Measurements from ENCODE around the gene FAM222B. TPM values are rescaled to one million over a fixed set of nuclear protein-coding genes. Genes with fewer than 3 reads are reported as not detected.

The FAM222B gene
- total RNA-seq, 3 donors from 2014 or later = 9.7 to 12.0 (median 10.5) TPM

DNA sequence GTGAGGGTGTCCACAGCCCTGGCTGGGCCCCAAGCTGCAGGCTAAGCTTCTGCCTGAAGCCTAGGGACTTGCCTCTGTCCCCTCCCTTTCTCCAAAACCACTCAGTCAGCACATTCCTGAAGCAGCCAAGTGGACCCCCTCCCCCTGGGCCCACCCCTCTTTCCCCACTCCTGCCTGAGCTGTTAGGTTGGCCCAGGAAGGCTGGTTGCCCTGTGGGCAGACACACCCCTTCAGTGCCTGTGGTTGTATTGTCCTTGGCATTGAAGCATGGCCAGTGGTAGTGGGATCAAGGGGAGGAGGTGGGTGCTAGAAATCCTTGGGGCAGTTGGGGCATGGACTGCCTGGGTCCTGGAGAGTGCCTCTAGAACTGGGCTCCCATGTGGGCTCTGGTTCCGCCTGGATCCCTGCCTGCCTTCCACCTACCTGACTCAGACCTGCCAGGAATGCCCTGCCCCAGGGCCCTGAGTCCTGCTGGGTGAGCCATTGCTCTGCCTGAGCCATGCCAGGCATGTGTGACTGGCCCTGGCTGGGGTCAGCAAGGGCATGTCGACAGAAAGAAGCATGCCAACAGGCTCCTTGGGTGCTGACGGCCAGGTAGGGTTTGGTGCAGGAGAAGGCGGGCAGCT lies 96.7 kb downstream of the FAM222B start:
- Histone ChIP-seq H3K27me3 (no peaks in the 10 kb centered on the region), H3K4me1 (peaks cover 16 to 27% of the 10 kb centered on the region in 2 donors), H3K27ac (peak overlapping the region; percentile 99 to 100), H3K36me3 (no peaks in the 10 kb centered on the region), H3K9me3 (no peaks in the 10 kb centered on the region), H3K4me3 (peak overlapping the region; percentile 55 to 99 (median 90))
- peak; percentile 92 for DNase-seq (ENCODE audit: low spot score in 2 of 2)
- TF ChIP-seq POLR2A (IDR thresholded peaks at IDR 0.05) (no peak), POLR2AphosphoS5 (IDR thresholded peaks at IDR 0.05) (peak; percentile 21 to 79 (median 31))
- TF ChIP-seq, protein P1, sequence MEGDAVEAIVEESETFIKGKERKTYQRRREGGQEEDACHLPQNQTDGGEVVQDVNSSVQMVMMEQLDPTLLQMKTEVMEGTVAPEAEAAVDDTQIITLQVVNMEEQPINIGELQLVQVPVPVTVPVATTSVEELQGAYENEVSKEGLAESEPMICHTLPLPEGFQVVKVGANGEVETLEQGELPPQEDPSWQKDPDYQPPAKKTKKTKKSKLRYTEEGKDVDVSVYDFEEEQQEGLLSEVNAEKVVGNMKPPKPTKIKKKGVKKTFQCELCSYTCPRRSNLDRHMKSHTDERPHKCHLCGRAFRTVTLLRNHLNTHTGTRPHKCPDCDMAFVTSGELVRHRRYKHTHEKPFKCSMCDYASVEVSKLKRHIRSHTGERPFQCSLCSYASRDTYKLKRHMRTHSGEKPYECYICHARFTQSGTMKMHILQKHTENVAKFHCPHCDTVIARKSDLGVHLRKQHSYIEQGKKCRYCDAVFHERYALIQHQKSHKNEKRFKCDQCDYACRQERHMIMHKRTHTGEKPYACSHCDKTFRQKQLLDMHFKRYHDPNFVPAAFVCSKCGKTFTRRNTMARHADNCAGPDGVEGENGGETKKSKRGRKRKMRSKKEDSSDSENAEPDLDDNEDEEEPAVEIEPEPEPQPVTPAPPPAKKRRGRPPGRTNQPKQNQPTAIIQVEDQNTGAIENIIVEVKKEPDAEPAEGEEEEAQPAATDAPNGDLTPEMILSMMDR (IDR thresholded peaks at IDR 0.05) = no peak
- intact Hi-C loops (cut with DNase I; ENCODE audit: low total_unique reads) = loop anchor here (10.0 kb wide), 1 partner anchor 159 kb away; the partner anchor contains the start of gene DHRS13

DNA sequence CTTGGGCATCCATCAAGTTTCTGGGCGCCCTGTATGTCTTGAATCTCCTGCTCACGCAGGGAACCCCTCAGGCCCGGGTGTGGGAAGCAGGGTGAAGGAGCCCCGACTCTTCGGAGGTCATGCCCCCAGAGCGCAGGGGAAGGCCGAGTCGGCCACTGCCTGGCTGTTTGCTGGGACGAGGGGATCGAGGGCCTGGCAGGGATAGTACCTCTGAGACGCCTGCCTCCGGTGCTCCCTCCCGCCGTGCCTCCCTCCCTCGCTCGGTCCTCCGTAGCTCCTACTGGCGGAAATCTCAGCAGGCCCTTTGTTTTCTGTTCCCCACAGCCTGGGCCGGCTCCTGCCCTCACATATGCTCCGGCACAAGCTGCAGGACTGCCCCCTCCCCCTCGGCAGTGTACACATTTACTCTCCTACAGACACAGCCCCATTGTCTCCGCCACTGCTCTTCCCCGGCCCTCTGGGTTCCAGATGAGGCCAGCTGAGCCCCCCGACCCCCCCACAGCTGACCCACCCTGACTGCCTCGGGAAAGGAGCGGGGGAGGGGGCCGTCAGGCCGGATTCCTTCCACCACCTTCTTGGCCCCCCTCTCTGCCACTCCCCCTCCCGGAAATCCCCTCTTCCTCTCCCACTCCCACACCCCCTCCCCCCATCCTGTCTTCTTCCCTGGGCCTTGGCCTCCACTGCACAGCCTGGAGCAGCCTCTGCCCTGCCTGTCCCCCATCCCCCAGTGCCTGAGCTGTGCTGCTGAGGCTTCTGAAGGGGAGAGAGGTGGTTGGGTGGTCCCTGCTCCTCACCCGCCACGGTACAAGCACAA lies 97.4 kb downstream of the FAM222B start:
- intact Hi-C loops (cut with DNase I; ENCODE audit: low total_unique reads) = loop anchor here (10.0 kb wide), 1 partner anchor 160 kb away; the partner anchor contains the start of gene DHRS13
- Histone ChIP-seq H3K9me3 (no peaks in the 10 kb centered on the region), H3K4me3 (peak overlapping the region; percentile 55 to 99 (median 90)), H3K27ac (peak overlapping the region; percentile 99 to 100), H3K4me1 (peaks cover 11 to 27% of the 10 kb centered on the region in 2 donors), H3K27me3 (no peaks in the 10 kb centered on the region), H3K36me3 (no peaks in the 10 kb centered on the region)
- DNase-seq (ENCODE audit: low spot score in 2 of 2) = peak; percentile 78 to 80
- peak; percentile 9 to 39 (median 13) for TF ChIP-seq POLR2AphosphoS5 (IDR thresholded peaks at IDR 0.05)
- TF ChIP-seq, protein P1 (IDR thresholded peaks at IDR 0.05) = no peak

DNA sequence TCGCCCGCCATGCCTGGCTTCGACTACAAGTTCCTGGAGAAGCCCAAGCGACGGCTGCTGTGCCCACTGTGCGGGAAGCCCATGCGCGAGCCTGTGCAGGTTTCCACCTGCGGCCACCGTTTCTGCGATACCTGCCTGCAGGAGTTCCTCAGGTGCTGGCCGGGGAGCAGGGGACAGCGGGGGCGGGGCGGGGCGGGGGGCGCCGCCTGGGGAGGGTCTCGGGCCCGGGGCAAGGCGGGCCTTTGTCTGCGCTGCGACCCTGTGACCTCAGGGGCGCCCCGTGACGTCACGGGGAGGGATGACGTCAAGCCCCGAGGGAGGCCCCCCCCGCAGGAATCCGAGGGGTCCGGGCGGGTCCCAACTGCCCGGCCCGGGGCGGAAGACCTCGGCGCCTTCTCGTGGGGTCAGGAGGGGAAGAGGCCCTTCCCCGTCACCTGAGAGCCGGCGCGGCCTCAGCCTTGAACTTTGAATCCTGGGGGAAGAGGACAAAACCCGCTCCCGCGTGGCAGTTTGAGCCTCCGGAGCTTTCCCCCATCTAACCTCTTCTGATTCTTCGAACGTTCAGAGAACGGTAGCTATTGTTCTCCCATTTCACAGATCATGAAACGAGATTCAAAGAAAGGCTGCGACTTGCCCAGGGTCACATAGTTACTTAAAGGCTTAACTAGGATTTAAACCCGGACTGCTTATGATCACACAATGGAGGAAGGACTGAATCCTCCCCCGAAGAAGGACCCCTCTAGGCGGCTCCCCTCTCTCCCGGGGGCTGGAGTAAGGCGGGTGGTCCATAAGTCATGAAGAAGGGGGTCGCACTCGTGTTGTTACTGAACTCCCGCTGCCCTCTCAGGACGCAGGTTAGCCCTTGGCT lies 98.3 kb downstream of the FAM222B start:
- Histone ChIP-seq H3K4me1 (peaks cover 10 to 21% of the 10 kb centered on the region in 2 donors), H3K4me3 (peak overlapping the region; percentile 55 to 99 (median 90)), H3K27me3 (no peaks in the 10 kb centered on the region), H3K9me3 (no peaks in the 10 kb centered on the region), H3K36me3 (no peaks in the 10 kb centered on the region), H3K27ac (peak overlapping the region; percentile 99 to 100)
- intact Hi-C loops (cut with DNase I; ENCODE audit: low total_unique reads) = loop anchor here (10.0 kb wide), 1 partner anchor 160 kb away; the partner anchor contains the start of gene DHRS13
- peak in 1 of 2 donors; percentile 50 for DNase-seq (ENCODE audit: low spot score in 2 of 2)
- TF ChIP-seq POLR2AphosphoS5 (IDR thresholded peaks at IDR 0.05) (peak in 1 of 3 donors; percentile 26), POLR2A (IDR thresholded peaks at IDR 0.05) (no peak)

GRCh38 chr17:28743243-28744103 lies 99.1 kb downstream of the FAM222B start, which contains the start of gene TRAF4:
Gene TRAF4, plus strand, starts transcription at chr17:28744011. Its CDS starts 102 bp downstream, at chr17:28744113.
- peak within 1 kb of the TSS; percentile 55 to 99 (median 90) for H3K4me3 ChIP-seq
- H3K27me3 ChIP-seq = no peaks in the 10 kb centered on the region
- intact Hi-C loops (cut with DNase I; ENCODE audit: low total_unique reads) = loop anchor here (10.0 kb wide), 1 partner anchor 161 kb away; the partner anchor contains the start of gene DHRS13
- H3K36me3 ChIP-seq = no peaks in the 10 kb centered on the region
- H3K4me1 ChIP-seq = peaks cover 10 to 12% of the 10 kb centered on the region in 2 donors
- TF ChIP-seq POLR2A (IDR thresholded peaks at IDR 0.05) = peak; percentile 44
- peak in 1 of 3 donors; percentile 64 for TF ChIP-seq POLR2AphosphoS5 (IDR thresholded peaks at IDR 0.05)
- TF ChIP-seq, protein P1 (IDR thresholded peaks at IDR 0.05) = peak in 2 of 3 donors; percentile 25 to 41
- peak; percentile 77 to 81 for DNase-seq (ENCODE audit: low spot score in 2 of 2)
- no peaks in the 10 kb centered on the region for H3K9me3 ChIP-seq
- peak within 1 kb of the TSS; percentile 99 to 100 for H3K27ac ChIP-seq
